Neural crest cell (in vitro differentiated cells): ENCODE data around the gene FGF7. TPM values are rescaled to one million over a fixed set of nuclear protein-coding genes. Genes with fewer than 3 reads are reported as not detected.
"Not testable (repeated sequence)": the region's sequence is repeated elsewhere in the genome, so short reads cannot be mapped to it uniquely, and the experiment has no call there.

Source experiments
- DNase-seq: peaks from one replicate; pipeline ENCODE4 v3.0.0; 2021; ENCODE audit warnings: low read depth, mixed read lengths, low spot score
- H3K27ac Mint-ChIP-seq: one replicate; pipeline ENCODE4 v1.8.0; 2021; ENCODE audit warnings: mild to moderate bottlenecking, mixed read lengths; ENCODE audit not compliant: unreplicated experiment
- H3K27me3 Mint-ChIP-seq: 2 replicates; pipeline ENCODE4 v1.8.0; 2021; ENCODE audit warnings: low read depth, mild to moderate bottlenecking, mixed read lengths
- H3K36me3 Mint-ChIP-seq: 2 replicates; pipeline ENCODE4 v1.8.0; 2021; ENCODE audit warnings: low read depth, mild to moderate bottlenecking, mixed read lengths
- H3K4me1 Mint-ChIP-seq: 2 replicates; pipeline ENCODE4 v1.8.0; 2021; ENCODE audit warnings: mixed read lengths
- H3K4me3 Mint-ChIP-seq: one replicate; pipeline ENCODE4 v1.8.0; 2021; ENCODE audit warnings: mild to moderate bottlenecking, mixed read lengths
- H3K9me3 Mint-ChIP-seq: 2 replicates; pipeline ENCODE4 v1.8.0; 2021; ENCODE audit warnings: mixed read lengths
- CTCF ChIP-seq: fragments of 200-600 bp; sonication (generic); conservative IDR thresholded peaks from 2 replicates; pipeline ENCODE4 v1.5.0; 2021; ENCODE audit warnings: antibody characterized with exemption, mild to moderate bottlenecking
- long read RNA-seq: library from polyadenylated mRNA; unstranded; transcript quantifications from one replicate; pipeline ENCODE4 v2.0.0, GENCODE V29; 2020
- total RNA-seq: library from RNA; stranded (reverse); gene quantifications from 2 replicates; pipeline ENCODE4 v1.2.1, GENCODE V29; 2021

Gene FGF7
- 0.19 TPM in 1 of 2 replicates, not detected in the other for total RNA-seq
- long read RNA-seq: 0 reads

- H3K27ac Mint-ChIP-seq: no peak within 1 kb of the TSS
- no peaks in the 10 kb centered on the region for H3K36me3 Mint-ChIP-seq
- H3K27me3 Mint-ChIP-seq: no peaks in the 10 kb centered on the region
- no peak for TF ChIP-seq CTCF
- H3K9me3 Mint-ChIP-seq: no peaks in the 10 kb centered on the region
- DNase-seq: no peak
- no peaks in the 10 kb centered on the region for H3K4me1 Mint-ChIP-seq
- H3K4me3 Mint-ChIP-seq: no peak within 1 kb of the TSS
These were observed at the start of gene FGF7 for GRCh38 chr15:49423021-49423420. TSS of gene FGF7 (plus strand) at chr15:49423242. CDS start at chr15:49424298, 1,056 bp downstream.

GRCh38 chr15:49379996-49380395, 43.0 kb upstream of the FGF7 start:
- H3K36me3 Mint-ChIP-seq: no peaks in the 10 kb centered on the region
- no peak for TF ChIP-seq CTCF

GRCh38 chr15:49380912-49381311, 42.1 kb upstream of the FGF7 start:
- no peak for TF ChIP-seq CTCF

More at GRCh38 chr15:49379996-49380395, 43.0 kb upstream of the FGF7 start:
- Mint-ChIP-seq H3K27me3 (no peaks in the 10 kb centered on the region), H3K4me1 (no peaks in the 10 kb centered on the region), H3K4me3 (no peak overlapping the region), H3K27ac (no peak overlapping the region), H3K9me3 (no peaks in the 10 kb centered on the region)
- DNase-seq: no peak

GRCh38 chr15:49382394-49382793, 40.6 kb upstream of the FGF7 start:
- Mint-ChIP-seq H3K36me3 (no peaks in the 10 kb centered on the region), H3K27me3 (no peaks in the 10 kb centered on the region), H3K27ac (no peak overlapping the region)

More at GRCh38 chr15:49380912-49381311, 42.1 kb upstream of the FGF7 start:
- no peak overlapping the region for H3K27ac Mint-ChIP-seq
- H3K36me3 Mint-ChIP-seq: no peaks in the 10 kb centered on the region
- no peaks in the 10 kb centered on the region for H3K27me3 Mint-ChIP-seq
- no peak for DNase-seq
- H3K4me1 Mint-ChIP-seq: no peaks in the 10 kb centered on the region
- no peaks in the 10 kb centered on the region for H3K9me3 Mint-ChIP-seq
- no peak overlapping the region for H3K4me3 Mint-ChIP-seq

GRCh38 chr15:49383266-49383665, 39.8 kb upstream of the FGF7 start:
- Mint-ChIP-seq H3K27ac (no peak overlapping the region), H3K4me3 (no peak overlapping the region), H3K27me3 (no peaks in the 10 kb centered on the region), H3K36me3 (no peaks in the 10 kb centered on the region), H3K9me3 (no peaks in the 10 kb centered on the region), H3K4me1 (no peaks in the 10 kb centered on the region)
- no peak for DNase-seq
- TF ChIP-seq CTCF: no peak

More at GRCh38 chr15:49382394-49382793, 40.6 kb upstream of the FGF7 start:
- DNase-seq: no peak
- H3K9me3 Mint-ChIP-seq: no peaks in the 10 kb centered on the region
- TF ChIP-seq CTCF: no peak
- H3K4me3 Mint-ChIP-seq: no peak overlapping the region
- no peaks in the 10 kb centered on the region for H3K4me1 Mint-ChIP-seq

GRCh38 chr15:49387471-49387870, 35.6 kb upstream of the FGF7 start:
- no peak for DNase-seq
- H3K9me3 Mint-ChIP-seq: no peaks in the 10 kb centered on the region
- H3K27me3 Mint-ChIP-seq: no peaks in the 10 kb centered on the region
- TF ChIP-seq CTCF: no peak
- no peak overlapping the region for H3K27ac Mint-ChIP-seq
- no peak overlapping the region for H3K4me3 Mint-ChIP-seq
- H3K36me3 Mint-ChIP-seq: no peaks in the 10 kb centered on the region
- H3K4me1 Mint-ChIP-seq: no peaks in the 10 kb centered on the region

- not testable (repeated sequence) for H3K9me3 Mint-ChIP-seq, H3K27me3 Mint-ChIP-seq, H3K4me3 Mint-ChIP-seq, H3K27ac Mint-ChIP-seq, H3K36me3 Mint-ChIP-seq, H3K4me1 Mint-ChIP-seq, DNase-seq
These were observed 20.3 kb upstream of the FGF7 start for GRCh38 chr15:49402515-49403296.
